Amniotic stem cell (primary cell): ENCODE results near the gene FNIP2.
A peak's percentile ranks its signal among the peaks of the same experiment; 100 is the strongest.
"Not testable (repeated sequence)": the region's sequence is repeated elsewhere in the genome, so short reads cannot be mapped to it uniquely, and the experiment has no call there.

Experiments used
- DNase-seq: peaks from one replicate; lab custom pipeline; 2025; lab: John Stamatoyannopoulos, UW

The FNIP2 gene

GRCh38 chr4:158912806-158913205 lies 144.0 kb downstream of the FNIP2 start:
- no peak for DNase-seq

DNA sequence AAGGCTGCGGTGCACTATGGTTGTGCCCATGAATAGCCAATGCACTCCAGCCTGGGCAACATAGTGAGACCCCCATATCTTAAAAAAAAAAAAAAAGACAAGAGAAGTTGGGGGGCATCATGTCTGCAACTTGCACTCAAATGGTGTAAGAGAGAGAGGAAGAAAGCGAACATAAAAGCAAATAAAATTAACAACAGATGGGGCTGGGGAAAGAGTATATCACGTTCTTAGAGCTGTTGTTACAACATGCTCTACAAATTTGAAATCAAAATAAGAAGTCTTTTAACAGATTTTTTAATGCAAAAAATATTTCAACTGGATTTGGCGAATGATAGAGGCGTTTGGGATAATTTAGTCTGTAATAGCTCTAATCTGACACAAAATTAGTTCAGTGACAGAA lies 144.9 kb downstream of the FNIP2 start:
- no peak for DNase-seq

- DNase-seq: peak; percentile 53
These were observed 145.4 kb downstream of the FNIP2 start for GRCh38 chr4:158914218-158914617.

GRCh38 chr4:158915683-158916241 lies 146.9 kb downstream of the FNIP2 start:
- no peak for DNase-seq

GRCh38 chr4:158920452-158920996 lies 151.7 kb downstream of the FNIP2 start:
- not testable (repeated sequence) for DNase-seq

- DNase-seq: not testable (repeated sequence)
These were observed 158.9 kb downstream of the FNIP2 start for GRCh38 chr4:158927774-158928173.

GRCh38 chr4:158929939-158930638 lies 161.3 kb downstream of the FNIP2 start:
- no peak for DNase-seq

GRCh38 chr4:158930639-158930972 lies 161.8 kb downstream of the FNIP2 start:
- no peak for DNase-seq

DNA sequence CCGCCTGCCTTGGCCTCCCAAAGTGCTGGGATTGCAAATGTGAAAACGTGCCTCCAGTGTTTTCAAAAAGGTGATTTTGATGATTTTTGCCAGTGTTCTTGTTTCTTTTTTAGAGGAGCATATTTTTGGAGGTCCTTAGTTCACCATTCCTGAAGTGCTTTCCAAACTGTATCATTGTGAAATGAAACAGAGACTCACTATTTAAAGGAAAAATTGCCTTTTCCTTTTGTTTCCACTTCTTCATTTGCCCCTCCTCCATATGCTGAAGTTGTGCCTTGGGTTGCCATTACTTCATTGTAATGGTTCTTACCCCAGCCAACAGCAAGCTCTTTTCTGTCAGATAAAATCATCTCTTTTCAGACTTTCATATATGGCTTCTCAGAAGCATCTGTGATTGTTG lies 164.4 kb downstream of the FNIP2 start:
- no peak for DNase-seq

GRCh38 chr4:158934996-158935669 lies 166.3 kb downstream of the FNIP2 start:
- DNase-seq: no peak

DNA sequence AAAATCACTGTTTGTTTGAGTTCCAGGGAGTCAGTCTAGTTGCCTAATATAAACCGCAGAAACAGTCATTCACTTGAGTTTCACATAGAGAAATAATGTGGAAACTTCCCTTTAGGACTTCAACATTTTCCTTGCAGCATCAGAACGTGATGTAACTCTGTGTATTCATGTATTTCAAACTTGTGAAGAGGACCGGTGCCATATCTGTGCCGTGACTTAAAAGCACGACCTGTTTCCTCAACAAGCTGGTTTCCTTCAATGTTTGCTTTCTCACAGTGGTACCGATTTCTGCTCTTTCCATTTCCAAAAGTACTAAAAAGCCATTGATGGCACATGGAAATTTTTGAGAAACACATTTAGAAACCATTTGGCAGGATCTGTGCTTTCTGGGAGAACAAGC lies 167.4 kb downstream of the FNIP2 start:
- DNase-seq: no peak

- no peak for DNase-seq
These were observed 169.6 kb downstream of the FNIP2 start for GRCh38 chr4:158938220-158939044.

- DNase-seq: no peak
These were observed 171.4 kb downstream of the FNIP2 start for GRCh38 chr4:158940271-158940670.

DNA sequence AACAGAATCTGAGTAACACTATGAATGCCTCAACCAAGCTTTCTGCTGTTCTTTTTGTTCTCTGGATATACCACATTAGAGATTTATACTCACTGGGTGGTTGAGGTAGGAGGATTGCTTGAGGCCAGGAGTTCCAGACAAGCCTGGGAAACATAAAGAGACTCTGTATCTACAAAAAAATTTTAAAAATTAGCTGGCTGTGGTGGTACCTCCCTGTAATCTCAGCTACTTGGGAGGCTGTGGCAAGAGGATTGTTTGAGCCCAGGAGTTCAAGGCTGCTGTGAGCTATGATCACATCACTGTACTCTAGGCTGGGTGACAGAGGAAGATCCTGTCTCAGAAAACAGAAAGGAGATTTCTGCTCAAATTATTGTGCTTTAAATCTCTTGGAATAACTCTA lies 172.5 kb downstream of the FNIP2 start:
- no peak for DNase-seq

- DNase-seq: no peak
These were observed 173.1 kb downstream of the FNIP2 start for GRCh38 chr4:158941895-158942294.

DNA sequence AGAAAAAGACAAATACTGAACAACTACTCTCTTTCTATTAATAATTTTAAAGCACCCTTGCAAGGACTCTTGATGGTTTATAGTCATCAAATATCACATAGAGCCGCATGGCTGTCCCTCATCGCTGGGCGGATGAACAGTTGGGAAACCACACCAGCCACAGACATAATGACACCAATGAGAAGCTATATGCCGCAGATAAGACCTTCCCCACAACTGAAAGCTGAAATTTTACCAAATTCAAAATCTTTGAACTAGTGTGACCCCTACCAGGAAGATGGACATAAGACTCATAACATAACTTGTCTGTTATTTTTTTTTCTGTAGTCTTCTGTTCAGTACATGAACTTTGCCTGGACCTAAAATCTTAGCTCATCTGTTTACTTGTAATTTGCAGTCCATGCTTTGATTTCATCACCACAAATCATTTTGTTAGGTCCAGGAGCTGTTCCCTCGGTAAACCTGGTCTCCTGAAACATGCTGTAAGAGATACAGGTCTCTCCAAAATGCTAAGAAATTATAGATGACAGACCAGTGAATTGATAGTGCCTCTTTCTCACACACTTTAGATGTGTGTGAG lies 176.8 kb downstream of the FNIP2 start:
- no peak for DNase-seq

DNA sequence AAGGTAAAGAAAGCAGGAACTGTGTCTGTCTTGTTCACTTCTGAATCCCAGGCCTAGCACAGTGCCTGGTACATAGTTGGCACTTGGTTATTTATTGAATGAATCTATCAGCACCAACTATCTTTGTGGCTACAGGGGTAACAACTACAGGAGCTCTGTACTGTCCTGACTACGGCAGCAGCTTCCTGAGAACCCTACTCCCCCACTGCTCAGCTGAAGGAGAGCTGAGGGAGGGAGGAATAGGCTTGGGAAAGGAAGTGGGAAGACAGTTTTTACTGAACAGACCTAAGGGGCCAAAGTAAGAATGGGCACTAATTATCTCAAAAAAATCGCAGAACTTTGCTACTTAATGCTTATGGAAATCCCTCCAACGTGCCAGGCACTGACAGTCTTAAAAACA lies 178.0 kb downstream of the FNIP2 start:
- DNase-seq: no peak

- no peak for DNase-seq
These were observed 179.2 kb downstream of the FNIP2 start for GRCh38 chr4:158948071-158948470.

- no peak for DNase-seq
These were observed 180.3 kb downstream of the FNIP2 start for GRCh38 chr4:158949099-158949498.

DNA sequence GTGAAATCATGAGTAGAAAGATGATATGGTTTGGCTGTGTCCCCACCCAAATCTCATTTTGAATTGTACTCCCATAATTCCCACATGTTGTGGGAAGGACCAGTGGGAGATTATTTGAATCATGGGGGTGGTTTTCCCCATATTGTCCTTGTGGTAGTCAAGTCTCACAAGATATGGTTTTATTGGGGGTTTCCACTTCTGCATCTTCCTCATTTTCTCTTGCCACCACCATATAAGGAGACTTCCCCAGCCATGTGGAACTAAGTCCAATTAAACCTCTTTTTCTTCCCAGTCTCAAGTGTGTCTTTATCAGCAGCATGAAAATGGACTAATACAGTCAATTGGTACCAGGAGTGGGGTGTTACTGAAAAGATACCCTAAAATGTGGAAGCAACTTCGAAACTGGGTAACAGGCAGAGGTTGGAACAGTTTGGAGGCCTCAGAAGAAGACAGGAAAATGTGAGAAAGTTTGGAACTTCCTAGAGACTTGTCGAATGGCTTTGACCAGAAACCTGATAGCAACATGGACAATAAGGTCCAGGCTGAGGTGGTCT lies 183.5 kb downstream of the FNIP2 start:
- DNase-seq: not testable (repeated sequence)

- not testable (repeated sequence) for DNase-seq
These were observed 187.5 kb downstream of the FNIP2 start for GRCh38 chr4:158956345-158956744.

DNA sequence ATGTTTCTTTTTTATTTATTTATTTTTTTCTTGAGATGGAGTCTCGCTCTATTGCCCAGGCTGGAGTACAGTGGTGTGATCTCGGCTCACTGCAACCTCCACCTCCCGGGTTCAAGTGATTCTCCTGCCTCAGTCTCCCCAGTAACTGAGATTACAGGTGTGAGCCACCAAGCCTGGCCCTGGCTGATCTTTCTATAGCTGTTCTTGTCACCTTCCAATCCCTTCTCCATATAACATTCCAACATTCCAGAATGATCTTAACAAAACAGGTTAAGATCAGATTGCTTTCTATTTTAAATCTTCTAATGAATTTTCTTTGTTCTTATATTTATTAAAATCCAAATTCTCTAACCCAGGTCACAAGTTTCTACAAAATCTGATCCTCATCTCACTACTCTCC lies 188.1 kb downstream of the FNIP2 start:
- not testable (repeated sequence) for DNase-seq
